Stromal cell of bone marrow (primary cell): Measurements from ENCODE around the gene AKIRIN2.

Source experiments
- DNase-seq: peaks from one replicate; pipeline ENCODE4 v3.0.0-alpha.2; 2012; ENCODE audit warnings: low read depth

The AKIRIN2 gene

GRCh38 chr6:87655824-87656223 lies 46.2 kb downstream of the AKIRIN2 start:
- no peak for DNase-seq

GRCh38 chr6:87654875-87655454 lies 47.1 kb downstream of the AKIRIN2 start:
- DNase-seq = no peak

- DNase-seq = no peak
Observed at GRCh38 chr6:87654122-87654521, 47.9 kb downstream of the AKIRIN2 start.

GRCh38 chr6:87653074-87653962 lies 48.7 kb downstream of the AKIRIN2 start:
- DNase-seq = no peak

GRCh38 chr6:87645080-87645479 lies 57.0 kb downstream of the AKIRIN2 start:
- DNase-seq = no peak

- no peak for DNase-seq
Observed at GRCh38 chr6:87641065-87641692, 60.9 kb downstream of the AKIRIN2 start.

- no peak for DNase-seq
Observed at GRCh38 chr6:87639373-87639772, 62.7 kb downstream of the AKIRIN2 start.

GRCh38 chr6:87637106-87637505 lies 64.9 kb downstream of the AKIRIN2 start:
- DNase-seq = no peak

GRCh38 chr6:87636315-87636714 lies 65.7 kb downstream of the AKIRIN2 start:
- no peak for DNase-seq

GRCh38 chr6:87633851-87634250 lies 68.2 kb downstream of the AKIRIN2 start:
- DNase-seq = no peak

- no peak for DNase-seq
Observed at GRCh38 chr6:87630746-87631145, 71.3 kb downstream of the AKIRIN2 start.

GRCh38 chr6:87628881-87629280 lies 73.2 kb downstream of the AKIRIN2 start:
- no peak for DNase-seq

GRCh38 chr6:87628424-87628823 lies 73.6 kb downstream of the AKIRIN2 start:
- DNase-seq = no peak
